ENCODE results near the gene CASR.
"Not testable (repeated sequence)": the region's sequence is repeated elsewhere in the genome, so short reads cannot be mapped to it uniquely, and the experiment has no call there.

CASR gene

GRCh38 chr3:122183521-122183892 lies at the start of gene CASR:
Gene CASR (plus strand): TSS chr3:122183668. CDS start chr3:122254190, 70,522 bp downstream.
- no peak for DNase-seq (ENCODE audit: low read depth in 2 of 2)

- DNase-seq (ENCODE audit: low read depth in 2 of 2) = no peak
Measured at GRCh38 chr3:122146466-122146865, 37.0 kb upstream of the CASR start.

GRCh38 chr3:122148941-122149627 lies 34.4 kb upstream of the CASR start:
- no peak for DNase-seq (ENCODE audit: low read depth in 2 of 2)

- no peak for DNase-seq (ENCODE audit: low read depth in 2 of 2)
Measured at GRCh38 chr3:122151480-122151879, 32.0 kb upstream of the CASR start.

GRCh38 chr3:122164983-122165382 lies 18.5 kb upstream of the CASR start:
- DNase-seq (ENCODE audit: low read depth in 2 of 2) = not testable (repeated sequence)

- DNase-seq (ENCODE audit: low read depth in 2 of 2) = no peak
Measured at GRCh38 chr3:122167630-122168029, 15.8 kb upstream of the CASR start.

GRCh38 chr3:122168044-122168443 lies 15.4 kb upstream of the CASR start:
- no peak for DNase-seq (ENCODE audit: low read depth in 2 of 2)

- no peak for DNase-seq (ENCODE audit: low read depth in 2 of 2)
Measured at GRCh38 chr3:122169911-122170310, 13.6 kb upstream of the CASR start.

GRCh38 chr3:122171361-122171760 lies 12.1 kb upstream of the CASR start:
- not testable (repeated sequence) for DNase-seq (ENCODE audit: low read depth in 2 of 2)

- DNase-seq (ENCODE audit: low read depth in 2 of 2) = no peak
Measured at GRCh38 chr3:122178711-122179110, 4.8 kb upstream of the CASR start.

GRCh38 chr3:122183893-122184590 lies 574 bp downstream of the CASR start:
- DNase-seq (ENCODE audit: low read depth in 2 of 2) = no peak

- no peak for DNase-seq (ENCODE audit: low read depth in 2 of 2)
Measured at GRCh38 chr3:122184591-122184929, 1.1 kb downstream of the CASR start.

- no peak for DNase-seq (ENCODE audit: low read depth in 2 of 2)
Measured at GRCh38 chr3:122186372-122186771, 2.9 kb downstream of the CASR start.

- DNase-seq (ENCODE audit: low read depth in 2 of 2) = no peak
Measured at GRCh38 chr3:122188737-122189136, 5.3 kb downstream of the CASR start.

- DNase-seq (ENCODE audit: low read depth in 2 of 2) = no peak
Measured at GRCh38 chr3:122189357-122189756, 5.9 kb downstream of the CASR start.

GRCh38 chr3:122190525-122190924 lies 7.1 kb downstream of the CASR start:
- no peak for DNase-seq (ENCODE audit: low read depth in 2 of 2)

GRCh38 chr3:122198966-122199365 lies 15.5 kb downstream of the CASR start:
- DNase-seq (ENCODE audit: low read depth in 2 of 2) = no peak

- no peak for DNase-seq (ENCODE audit: low read depth in 2 of 2)
Measured at GRCh38 chr3:122199552-122199951, 16.1 kb downstream of the CASR start.

GRCh38 chr3:122200661-122201060 lies 17.2 kb downstream of the CASR start:
- DNase-seq (ENCODE audit: low read depth in 2 of 2) = no peak

GRCh38 chr3:122201476-122201875 lies 18.0 kb downstream of the CASR start:
- not testable (repeated sequence) for DNase-seq (ENCODE audit: low read depth in 2 of 2)

- DNase-seq (ENCODE audit: low read depth in 2 of 2) = no peak
Measured at GRCh38 chr3:122208579-122208978, 25.1 kb downstream of the CASR start.

- no peak for DNase-seq (ENCODE audit: low read depth in 2 of 2)
Measured at GRCh38 chr3:122213650-122214049, 30.2 kb downstream of the CASR start.

- no peak for DNase-seq (ENCODE audit: low read depth in 2 of 2)
Measured at GRCh38 chr3:122214711-122215110, 31.2 kb downstream of the CASR start.

Data from fibroblast of skin of left biceps (primary cell).